DOHH2 (cell line): ENCODE results near the gene CDH5.

ENCODE experiments used
- H3F3A ChIP-seq: fragments of 200-600 bp; sonication (generic), shearing (Covaris generic); 2 replicates; pipeline ENCODE4 v1.6.0; 2016; ENCODE audit warnings: antibody characterized with exemption, mild to moderate bottlenecking; ENCODE audit not compliant: control insufficient read depth, insufficient read depth
- H3K27ac ChIP-seq: fragments of 200-600 bp; sonication (generic); 2 replicates; pipeline ENCODE4 v1.5.1; 2014; ENCODE audit warnings: low read depth, mild to moderate bottlenecking, low read length, moderate library complexity
- H3K27me3 ChIP-seq: fragments of 200-600 bp; sonication (generic); 2 replicates; pipeline ENCODE4 v1.6.1; 2014; ENCODE audit warnings: mild to moderate bottlenecking, low read length, mixed read lengths; ENCODE audit not compliant: control insufficient read depth
- H3K36me3 ChIP-seq: fragments of 200-600 bp; sonication (generic); 2 replicates; pipeline ENCODE4 v1.6.1; 2014; ENCODE audit warnings: mild to moderate bottlenecking, low read length, moderate library complexity, mixed read lengths; ENCODE audit not compliant: control insufficient read depth
- H3K4me1 ChIP-seq: fragments of 200-600 bp; sonication (generic); 2 replicates; pipeline ENCODE4 v1.6.1; 2014; ENCODE audit warnings: mild to moderate bottlenecking, low read length, mixed read lengths; ENCODE audit not compliant: control insufficient read depth
- H3K4me2 ChIP-seq: fragments of 200-600 bp; sonication (generic); 2 replicates; pipeline ENCODE4 v1.6.0; 2014; ENCODE audit warnings: mild to moderate bottlenecking, low read length, moderate library complexity
- H3K4me3 ChIP-seq: fragments of 200-600 bp; sonication (generic); 2 replicates; pipeline ENCODE4 v1.5.1; 2014; ENCODE audit warnings: mild to moderate bottlenecking, low read length, mixed read lengths
- H3K79me2 ChIP-seq: fragments of 200-600 bp; sonication (generic); 2 replicates; pipeline ENCODE4 v1.6.1; 2014; ENCODE audit warnings: mild to moderate bottlenecking, low read length, mixed read lengths; ENCODE audit not compliant: control insufficient read depth
- H3K9me2 ChIP-seq: fragments of 200-600 bp; sonication (generic); replicated peaks from 2 replicates; pipeline ENCODE4 v1.6.1; 2014; ENCODE audit warnings: mild to moderate bottlenecking, low read length, mixed read lengths; ENCODE audit not compliant: control insufficient read depth
- H3K9me3 ChIP-seq: fragments of 200-600 bp; sonication (generic); 2 replicates; pipeline ENCODE4 v1.6.1; 2014; ENCODE audit warnings: antibody characterized with exemption, low read length, mixed read lengths; ENCODE audit not compliant: control insufficient read depth, insufficient read depth
- H4K20me1 ChIP-seq: fragments of 200-600 bp; sonication (generic); 2 replicates; pipeline ENCODE4 v1.6.0; 2014; ENCODE audit warnings: low read depth, mild to moderate bottlenecking, antibody characterized with exemption, low read length, moderate library complexity; ENCODE audit not compliant: control insufficient read depth, insufficient read depth
- CTCF ChIP-seq: fragments of 200-600 bp; sonication (generic); IDR thresholded peaks from one replicate; pipeline ENCODE4 v1.5.1; 2014; ENCODE audit warnings: antibody characterized with exemption, mild to moderate bottlenecking, low read depth, low read length; ENCODE audit not compliant: poor library complexity, severe bottlenecking
- EZH2phosphoT487 ChIP-seq: fragments of 200-600 bp; sonication (generic); IDR thresholded peaks from 2 replicates; pipeline ENCODE4 v1.6.1; 2017; ENCODE audit warnings: borderline replicate concordance, mild to moderate bottlenecking, antibody characterized with exemption, low read length, moderate library complexity, mixed read lengths

The CDH5 gene

GRCh38 chr16:66399031-66399430, 32.5 kb downstream of the CDH5 start:
- no peak for TF ChIP-seq EZH2phosphoT487
- TF ChIP-seq CTCF = no peak

GRCh38 chr16:66399930-66400329, 33.4 kb downstream of the CDH5 start:
- Histone ChIP-seq H3F3A (no peaks in the 10 kb centered on the region), H3K4me3 (no peak overlapping the region), H3K27ac (no peak overlapping the region), H3K4me1 (peaks cover 5% of the 10 kb centered on the region; the same call in 1 of the 2 replicates), H3K36me3 (no peaks in the 10 kb centered on the region), H3K9me3 (no peaks in the 10 kb centered on the region), H3K4me2 (no peak overlapping the region), H3K9me2 (no peaks in the 10 kb centered on the region), H3K79me2 (no peaks in the 10 kb centered on the region), H4K20me1 (no peaks in the 10 kb centered on the region), H3K27me3 (peaks cover 7% of the 10 kb centered on the region)
- TF ChIP-seq CTCF = no peak
- no peak for TF ChIP-seq EZH2phosphoT487

More at GRCh38 chr16:66399031-66399430, 32.5 kb downstream of the CDH5 start:
- Histone ChIP-seq H3K79me2 (no peaks in the 10 kb centered on the region), H3K4me2 (no peak overlapping the region), H3K27ac (no peak overlapping the region), H3K4me3 (no peak overlapping the region), H3K4me1 (peaks cover 5% of the 10 kb centered on the region; the same call in 1 of the 2 replicates), H4K20me1 (no peaks in the 10 kb centered on the region), H3K27me3 (peaks cover 7% of the 10 kb centered on the region), H3K9me3 (no peaks in the 10 kb centered on the region), H3K36me3 (no peaks in the 10 kb centered on the region), H3K9me2 (no peaks in the 10 kb centered on the region), H3F3A (no peaks in the 10 kb centered on the region)

- Histone ChIP-seq H3K9me2 (no peaks in the 10 kb centered on the region), H4K20me1 (no peaks in the 10 kb centered on the region), H3K4me1 (peaks cover 5% of the 10 kb centered on the region; the same call in 1 of the 2 replicates), H3K27ac (no peak overlapping the region), H3K9me3 (no peaks in the 10 kb centered on the region), H3F3A (no peaks in the 10 kb centered on the region), H3K4me3 (no peak overlapping the region), H3K36me3 (no peaks in the 10 kb centered on the region), H3K79me2 (no peaks in the 10 kb centered on the region), H3K4me2 (no peak overlapping the region), H3K27me3 (peaks cover 5% of the 10 kb centered on the region)
- TF ChIP-seq CTCF = no peak
- no peak for TF ChIP-seq EZH2phosphoT487
Measured at GRCh38 chr16:66400503-66401380, 34.3 kb downstream of the CDH5 start.
